GM19455 (cell line): ENCODE results near the gene NKAIN1.

Experiments used
- ATAC-seq: cut with Tn5 transposase; IDR thresholded peaks from one replicate; pipeline ENCODE4 v1.9.1; 2021; ENCODE audit not compliant: unreplicated experiment

NKAIN1 gene

DNA sequence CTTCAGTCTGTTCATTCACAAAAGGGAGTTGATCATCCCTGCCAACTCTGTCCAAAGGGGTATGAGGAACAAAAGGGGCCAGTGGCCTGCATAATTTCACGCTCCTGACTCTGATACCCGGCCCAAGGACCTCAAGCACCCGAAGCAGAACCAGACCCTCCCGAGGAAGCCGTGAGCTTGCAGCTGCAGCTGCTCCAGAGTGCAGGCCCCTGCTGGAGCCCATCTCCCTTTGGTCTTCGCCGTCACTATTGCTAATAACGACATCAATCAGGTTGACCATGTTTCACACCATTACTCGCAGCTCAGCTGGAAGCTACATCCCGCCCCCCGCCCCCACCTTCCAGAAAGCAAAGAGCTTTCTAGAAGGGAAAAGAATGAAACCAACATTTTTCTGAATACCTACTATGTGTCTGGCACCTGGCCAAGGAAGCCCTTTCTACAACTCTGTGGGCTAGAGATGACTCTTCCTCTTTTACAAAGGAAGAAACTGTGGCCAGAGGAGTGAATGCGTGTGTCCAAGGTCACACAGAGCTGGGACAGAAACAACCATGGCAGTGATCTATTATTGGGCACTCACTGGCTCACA lies 5.5 kb downstream of the NKAIN1 start:
- no peak for ATAC-seq

DNA sequence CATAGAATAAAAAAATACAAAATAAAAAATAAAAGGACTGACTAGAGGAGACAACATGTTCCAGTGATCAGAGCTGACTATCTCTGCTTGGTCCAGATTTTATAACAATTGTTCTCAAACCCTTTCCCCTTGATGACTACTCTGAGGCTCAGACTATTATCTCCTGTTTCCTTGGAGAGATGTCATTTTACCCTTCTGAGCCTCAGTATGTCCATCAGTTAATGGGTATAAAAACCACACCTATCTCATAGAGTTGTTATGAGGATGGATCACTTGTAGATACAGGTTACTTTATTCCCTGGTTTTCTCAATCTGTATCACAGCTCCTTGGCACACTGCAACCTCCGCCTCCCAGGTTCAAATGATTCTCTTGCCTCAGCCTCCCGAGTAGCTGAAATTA lies 7.0 kb downstream of the NKAIN1 start:
- ATAC-seq: no peak

DNA sequence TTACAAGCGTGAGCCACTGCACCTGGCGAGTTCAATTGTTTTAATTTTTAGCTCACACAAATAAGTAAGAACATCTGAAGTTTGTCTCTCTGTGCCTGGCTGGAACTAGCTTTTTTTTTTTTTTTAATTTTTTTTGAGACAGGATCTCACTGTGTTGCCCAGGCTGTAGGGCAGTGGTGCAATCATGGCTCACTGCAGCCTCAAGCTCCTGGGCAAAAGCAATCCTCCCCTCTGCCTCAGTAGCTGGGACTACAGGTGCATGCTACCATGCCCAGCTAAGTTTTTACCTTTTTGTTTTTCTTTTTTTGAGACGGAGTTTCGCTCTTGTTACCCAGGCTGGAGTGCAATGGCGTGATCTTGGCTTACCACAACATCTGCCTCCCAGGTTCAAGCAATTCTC lies 7.9 kb downstream of the NKAIN1 start:
- no peak for ATAC-seq

DNA sequence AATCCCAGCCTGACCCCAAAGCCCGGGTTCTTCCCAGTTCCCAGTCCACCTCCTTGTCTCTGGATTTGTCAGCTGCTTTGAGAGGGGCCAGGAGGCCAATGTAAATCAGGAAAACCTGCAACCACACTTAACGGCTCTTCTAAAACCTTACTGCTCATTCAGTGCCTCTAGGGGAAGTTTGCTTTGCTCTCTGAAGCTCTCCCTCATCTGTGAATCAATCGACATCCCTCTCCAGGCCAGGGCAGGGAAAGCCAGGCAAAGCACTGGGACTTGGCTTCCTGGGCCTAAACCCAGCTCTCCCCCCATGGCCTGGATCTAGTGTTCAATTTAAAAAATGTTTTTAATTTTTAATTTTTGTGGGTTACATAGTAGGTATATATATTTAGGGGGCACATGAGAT lies 9.3 kb downstream of the NKAIN1 start:
- ATAC-seq: no peak

DNA sequence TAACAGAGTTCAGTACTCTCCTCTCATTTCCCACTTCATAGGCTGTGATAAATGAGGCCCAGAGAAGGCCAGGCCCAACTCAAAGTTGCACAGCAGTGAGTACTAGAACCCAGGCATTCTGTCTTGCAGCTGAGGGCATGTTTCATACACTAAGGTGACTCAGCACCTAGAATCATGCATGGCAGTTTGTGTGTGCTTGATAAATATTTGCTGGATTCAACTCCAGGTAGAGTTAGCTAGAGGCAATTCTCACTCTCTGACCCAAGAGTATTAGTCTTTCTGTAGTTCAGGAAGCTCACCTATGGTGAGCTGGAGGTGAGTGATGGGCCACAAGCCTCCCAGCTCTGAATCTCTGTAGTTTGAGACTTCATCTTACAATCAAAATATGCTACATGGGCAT lies 10.7 kb downstream of the NKAIN1 start:
- no peak for ATAC-seq

DNA sequence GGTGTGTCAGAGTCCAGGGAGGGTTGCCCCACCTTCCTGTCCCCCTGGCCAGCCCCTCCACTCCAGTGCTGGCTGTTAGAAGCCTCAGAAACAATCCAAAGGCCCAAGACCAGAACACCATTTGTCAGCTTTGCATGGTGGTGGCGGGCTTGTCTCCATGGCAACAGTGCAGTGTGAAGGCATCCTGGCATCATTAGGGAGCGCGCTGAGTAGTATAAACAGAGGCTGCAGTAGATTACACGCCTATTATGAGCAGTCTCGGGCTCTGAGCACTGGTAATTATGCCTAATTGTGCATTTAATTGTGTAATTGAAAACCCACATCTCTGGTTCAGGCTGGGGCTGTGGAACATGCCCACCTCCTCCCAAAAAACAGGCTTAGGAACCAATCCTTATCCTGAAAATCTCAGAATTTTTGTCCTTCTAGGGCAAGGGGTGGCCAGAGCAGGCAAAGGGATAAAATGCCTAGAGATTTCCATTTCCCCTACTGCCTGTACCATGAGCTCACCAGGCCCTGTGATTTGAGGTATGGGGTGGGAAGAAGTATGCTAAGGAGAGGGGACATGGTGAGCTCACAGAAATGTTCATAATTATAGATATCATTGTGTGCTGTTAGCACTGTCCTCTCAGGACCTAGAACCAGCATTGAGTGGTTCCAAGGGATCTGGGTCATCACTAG lies 11.7 kb downstream of the NKAIN1 start:
- ATAC-seq: no peak

DNA sequence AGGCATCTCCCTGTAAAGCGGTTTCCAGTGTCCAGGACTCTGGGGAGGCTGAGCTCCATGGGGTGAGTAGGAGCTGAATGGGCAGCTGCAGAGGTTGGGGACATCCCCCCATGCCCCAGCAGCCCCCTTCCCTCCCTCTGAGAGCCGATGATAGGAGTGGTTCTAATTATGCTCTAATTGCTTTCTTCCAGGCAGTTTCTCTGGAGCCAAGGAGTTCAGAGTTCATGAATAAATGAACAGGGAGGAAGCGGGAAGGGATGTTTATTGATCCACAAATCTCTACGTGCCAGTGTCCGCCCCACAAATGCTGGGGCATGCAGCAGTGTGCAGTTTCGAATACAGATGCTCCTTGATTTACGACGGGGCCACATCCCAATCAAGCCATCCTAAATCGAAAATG lies 15.6 kb downstream of the NKAIN1 start:
- ATAC-seq: no peak

DNA sequence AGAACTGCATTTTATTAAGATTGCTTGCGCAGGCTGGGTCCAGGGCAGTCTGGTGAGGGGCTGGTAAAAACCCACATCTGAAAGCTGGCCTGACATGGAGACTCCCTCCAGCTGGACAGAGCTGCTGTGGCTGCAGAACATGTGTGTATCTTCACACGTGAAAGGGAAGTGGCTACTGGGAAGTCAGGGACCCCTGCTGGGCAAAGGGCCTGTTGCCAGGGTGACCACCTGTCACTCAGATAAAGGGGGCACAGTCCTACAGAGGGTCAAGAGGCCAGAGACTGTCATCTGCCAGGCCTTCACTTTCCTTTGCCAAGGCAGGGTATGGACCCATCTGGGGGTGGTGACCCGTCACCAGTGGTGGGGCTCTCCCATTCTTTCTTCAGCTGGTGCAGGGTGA lies 17.5 kb downstream of the NKAIN1 start:
- no peak for ATAC-seq

DNA sequence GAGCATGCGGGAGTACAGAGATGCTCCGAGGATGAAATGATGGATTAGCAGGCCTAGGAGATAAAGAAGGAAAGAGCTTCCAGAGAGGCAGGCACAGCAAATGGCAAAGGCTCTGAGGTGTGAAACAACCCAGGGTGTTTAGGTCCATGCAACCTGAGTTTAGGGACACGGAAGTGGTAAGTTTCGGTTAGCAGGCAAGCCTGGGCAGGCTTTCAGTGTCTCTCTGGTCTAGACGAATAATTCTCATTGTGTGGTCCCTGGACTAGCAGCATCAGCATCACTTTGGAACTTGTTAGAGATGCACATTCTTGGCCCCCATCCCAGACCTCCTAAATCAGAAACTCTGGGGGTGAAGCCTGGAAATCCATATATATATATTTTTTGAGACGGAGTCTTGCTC lies 18.6 kb downstream of the NKAIN1 start:
- ATAC-seq: no peak

DNA sequence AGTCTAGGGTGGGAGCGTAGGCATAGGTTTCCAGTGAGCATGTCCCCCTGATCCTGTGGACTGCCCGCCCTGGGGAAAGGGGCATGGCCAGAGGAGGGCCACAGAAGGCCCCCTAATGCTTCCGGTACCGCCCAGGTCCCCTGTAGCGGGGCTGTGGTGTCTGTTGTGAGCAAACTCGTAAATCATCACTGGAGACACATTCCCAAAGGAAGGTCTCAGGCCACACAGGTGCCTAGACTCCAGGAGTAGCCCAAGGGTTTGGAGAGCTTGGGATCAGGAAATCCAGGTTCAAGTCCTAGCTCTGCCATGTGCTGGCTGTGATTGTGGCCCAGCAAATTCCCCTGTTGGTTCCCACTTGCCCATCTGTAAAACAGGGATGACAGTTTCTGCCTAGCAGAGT lies 20.2 kb downstream of the NKAIN1 start:
- ATAC-seq: no peak

DNA sequence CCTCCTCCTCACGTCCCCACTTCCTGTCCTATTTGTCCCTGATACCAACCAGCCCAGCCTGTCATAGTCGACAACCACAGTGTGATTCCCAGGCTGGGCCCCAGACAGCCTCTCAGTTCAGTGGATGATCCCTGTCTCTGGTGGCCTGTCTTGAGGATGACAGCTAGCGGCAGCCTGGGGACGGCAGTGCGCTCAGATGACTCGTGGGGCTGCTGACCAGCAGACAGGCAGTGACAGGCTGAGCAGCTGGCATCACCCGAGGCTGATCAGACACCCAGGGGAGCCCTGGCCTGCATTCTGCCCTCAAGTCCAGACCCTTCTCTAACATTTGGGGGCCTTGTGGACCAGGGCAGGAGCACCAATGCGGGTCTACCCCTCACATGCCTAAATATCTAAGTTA lies 21.0 kb downstream of the NKAIN1 start:
- ATAC-seq: no peak

DNA sequence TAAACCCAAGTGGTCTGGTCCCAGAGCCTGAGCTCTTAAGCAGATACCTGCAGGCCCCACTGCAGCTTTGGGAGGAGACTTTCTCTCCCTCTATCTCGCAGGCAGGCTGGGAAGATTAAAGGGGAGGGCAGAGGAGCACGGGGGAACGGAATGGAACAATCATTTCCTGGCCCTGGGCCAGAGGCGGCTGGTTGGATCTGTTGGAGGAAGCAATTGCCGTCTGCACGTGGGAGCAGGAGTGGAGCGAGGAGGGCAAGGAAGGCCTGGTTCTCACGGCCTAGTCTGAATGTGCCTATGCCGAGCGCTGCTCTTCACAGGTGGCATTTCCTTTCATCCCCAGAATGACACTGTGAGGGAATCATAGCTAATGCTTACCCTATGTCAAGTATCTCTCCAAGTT lies 23.7 kb downstream of the NKAIN1 start:
- no peak for ATAC-seq

DNA sequence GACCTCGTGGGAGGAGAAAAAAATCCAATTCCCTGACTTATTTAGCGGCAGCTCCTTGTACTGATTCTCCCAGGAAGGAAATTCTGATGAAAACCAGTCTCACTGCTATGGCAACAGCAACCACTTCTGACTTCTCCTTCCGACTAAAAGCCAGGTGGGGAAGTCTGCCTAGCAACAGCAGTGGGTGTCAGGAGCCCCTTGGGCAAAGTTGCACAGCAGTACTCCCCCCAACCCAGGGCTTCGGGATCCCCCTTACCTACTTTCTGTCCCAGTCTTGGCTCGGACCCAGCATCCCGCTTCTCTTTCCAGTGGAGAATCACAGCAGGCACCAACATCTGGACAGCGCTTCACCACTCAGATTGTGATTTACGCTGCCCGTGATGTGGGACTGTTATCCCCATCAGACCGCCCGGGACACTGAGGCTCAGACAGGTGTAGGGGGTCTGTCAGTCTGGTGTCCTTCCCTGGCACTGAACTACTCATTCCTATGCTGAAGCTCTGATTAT lies 24.6 kb downstream of the NKAIN1 start:
- ATAC-seq: no peak

DNA sequence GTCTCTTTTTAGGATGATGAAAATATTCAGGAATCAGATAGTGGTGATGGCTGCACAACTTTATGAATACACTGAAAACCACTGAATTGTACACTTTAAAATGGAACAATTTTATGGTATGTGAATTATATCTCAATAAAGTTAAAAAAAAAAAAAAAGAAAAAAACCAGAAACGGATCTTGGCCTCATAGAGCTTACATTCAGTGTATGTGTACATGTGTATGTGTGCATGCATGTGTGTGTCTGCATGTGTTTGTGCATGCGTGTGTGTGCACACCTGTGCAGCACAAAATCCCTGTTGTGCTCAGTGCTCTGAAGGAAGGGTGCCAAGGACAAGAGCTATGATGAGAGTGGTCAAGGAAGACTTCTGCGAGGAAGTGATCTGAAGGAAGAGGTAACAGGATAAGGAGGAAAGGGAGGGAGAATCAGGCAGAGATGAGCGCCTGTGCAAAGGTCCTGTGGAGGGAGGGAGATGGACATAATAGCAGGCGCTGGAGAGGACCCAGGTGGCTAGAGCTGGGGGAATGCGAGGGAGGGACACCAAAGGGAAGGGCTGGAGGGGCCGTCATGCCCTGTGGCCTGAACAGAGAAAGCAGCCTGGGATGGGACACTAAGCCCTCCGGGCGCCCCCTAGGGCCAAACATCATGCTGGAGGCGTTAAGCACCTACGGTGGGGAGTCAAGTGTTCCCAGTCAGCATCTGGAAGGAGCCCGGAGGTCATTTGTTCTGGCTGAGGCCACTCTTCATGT lies 25.2 kb downstream of the NKAIN1 start:
- ATAC-seq: no peak

DNA sequence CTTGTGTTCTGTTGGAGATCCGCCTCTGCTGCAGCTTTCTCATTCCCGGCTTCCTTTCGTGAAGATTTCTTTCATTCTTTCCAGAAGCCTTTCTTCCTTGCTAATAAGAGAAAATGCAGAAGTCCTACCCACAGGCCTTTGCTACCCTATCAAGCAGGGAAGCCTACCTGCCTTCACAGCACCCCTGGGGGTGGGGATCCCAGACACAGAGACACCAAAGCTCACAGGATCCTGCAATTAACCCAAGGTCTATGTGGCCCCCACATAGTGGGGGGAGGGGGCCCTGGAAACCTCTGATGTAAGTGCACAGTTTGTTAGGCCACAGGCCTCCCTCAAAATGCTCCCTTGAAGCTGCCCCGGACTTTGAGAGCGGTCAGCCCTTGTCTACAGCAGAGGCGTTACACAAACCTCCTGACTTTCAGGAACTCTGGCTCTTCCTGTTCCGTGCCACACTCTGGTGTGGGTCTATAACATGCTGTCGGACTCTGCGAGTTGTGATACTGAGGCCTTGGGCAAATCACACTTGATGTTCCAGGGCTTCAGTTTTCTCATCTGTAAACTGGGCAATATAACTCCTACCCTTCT lies 31.2 kb downstream of the NKAIN1 start:
- ATAC-seq: no peak

DNA sequence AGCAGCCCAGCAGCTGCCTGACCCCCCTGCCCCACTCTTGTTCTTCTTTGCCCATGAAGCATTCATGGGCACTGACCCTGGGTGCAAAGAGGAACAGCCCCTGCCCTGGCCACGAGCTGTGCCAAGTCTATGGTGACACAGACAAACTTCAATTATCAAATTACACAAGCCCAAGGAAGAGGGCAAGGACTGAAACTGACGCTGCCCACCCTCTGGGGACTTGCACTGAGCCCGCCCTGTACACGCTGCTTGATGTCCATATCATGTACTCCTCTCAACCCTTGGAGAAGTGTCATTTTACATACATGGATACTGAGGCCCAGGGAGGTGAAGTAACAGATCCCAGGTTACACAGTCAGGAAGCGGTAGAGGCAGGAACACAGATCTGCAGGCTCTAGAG lies 32.1 kb downstream of the NKAIN1 start:
- no peak for ATAC-seq

DNA sequence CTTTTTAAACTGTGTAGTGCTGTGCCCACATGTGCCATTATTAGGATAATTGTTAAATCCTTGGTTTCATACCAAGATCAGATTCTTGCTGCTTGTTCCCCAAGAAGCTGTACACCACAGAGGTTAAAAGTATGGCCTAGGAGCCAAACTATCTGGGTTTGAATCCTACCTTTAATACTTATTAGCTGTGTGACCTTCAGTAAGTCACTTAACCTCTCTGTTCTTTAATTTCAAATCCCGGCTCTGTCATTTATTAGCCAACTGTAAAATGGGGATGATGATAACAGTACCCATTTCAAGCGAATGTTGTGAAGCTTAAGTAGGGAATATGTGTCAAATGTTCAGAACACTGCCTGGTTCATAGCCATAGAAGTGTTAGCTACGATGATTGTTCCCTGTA lies 32.6 kb downstream of the NKAIN1 start:
- no peak for ATAC-seq

DNA sequence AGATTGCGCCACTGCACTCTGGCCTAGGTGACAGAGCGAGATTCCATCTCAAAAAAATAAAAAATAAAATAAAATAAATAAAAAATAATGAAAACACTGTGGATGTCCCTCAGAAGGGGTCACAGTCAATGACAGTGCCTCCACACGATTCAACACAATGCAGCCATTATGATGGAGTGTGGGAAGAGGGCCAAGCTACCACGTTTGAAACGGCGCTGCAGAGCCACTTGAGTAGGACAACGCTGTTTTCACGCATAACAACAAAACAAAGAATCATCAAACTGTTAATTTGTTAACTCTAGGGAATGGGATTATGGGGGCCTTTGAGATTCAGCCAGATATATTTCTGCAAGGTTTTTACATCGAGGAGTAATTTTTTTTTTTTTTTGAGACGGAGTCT lies 36.5 kb downstream of the NKAIN1 start:
- ATAC-seq: no peak

DNA sequence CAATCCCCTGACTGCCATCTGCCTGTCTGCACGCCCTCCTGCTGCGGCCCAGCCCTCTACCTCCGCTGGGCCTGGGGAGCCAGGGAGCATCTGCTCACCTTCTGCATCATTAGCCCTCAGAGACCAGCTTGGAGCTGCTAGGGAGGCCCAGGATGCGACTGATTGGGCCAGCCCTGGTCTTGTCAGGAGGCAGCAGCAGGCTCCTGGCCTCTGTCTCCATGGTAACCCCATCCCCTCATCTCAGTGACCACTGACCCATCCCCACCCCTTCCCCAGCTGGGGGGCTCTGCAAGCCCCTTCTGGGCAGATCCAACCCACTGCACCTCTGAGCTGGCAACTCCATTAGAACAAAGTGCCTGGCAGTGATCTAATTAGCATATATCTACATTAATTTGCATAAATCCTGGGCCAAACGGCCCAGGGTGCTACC lies 37.7 kb downstream of the NKAIN1 start:
- no peak for ATAC-seq

DNA sequence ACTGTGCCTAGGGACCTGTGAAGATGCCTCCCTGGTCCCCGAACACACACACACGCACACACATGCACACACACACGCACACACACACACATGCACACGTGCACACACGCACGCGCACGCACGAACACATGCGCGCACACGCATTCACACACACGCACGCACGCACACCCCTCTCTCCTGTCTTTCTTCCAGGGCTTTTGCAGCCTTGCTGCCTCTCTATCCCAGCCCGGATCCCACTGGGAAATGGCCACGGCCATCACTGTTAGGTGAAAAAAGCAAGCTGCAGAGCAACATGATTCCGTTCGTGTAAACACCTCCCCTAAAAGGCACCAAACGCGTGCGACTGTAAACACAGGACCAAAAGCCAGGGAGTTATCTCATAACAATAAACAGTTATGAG lies 39.7 kb downstream of the NKAIN1 start:
- no peak for ATAC-seq

DNA sequence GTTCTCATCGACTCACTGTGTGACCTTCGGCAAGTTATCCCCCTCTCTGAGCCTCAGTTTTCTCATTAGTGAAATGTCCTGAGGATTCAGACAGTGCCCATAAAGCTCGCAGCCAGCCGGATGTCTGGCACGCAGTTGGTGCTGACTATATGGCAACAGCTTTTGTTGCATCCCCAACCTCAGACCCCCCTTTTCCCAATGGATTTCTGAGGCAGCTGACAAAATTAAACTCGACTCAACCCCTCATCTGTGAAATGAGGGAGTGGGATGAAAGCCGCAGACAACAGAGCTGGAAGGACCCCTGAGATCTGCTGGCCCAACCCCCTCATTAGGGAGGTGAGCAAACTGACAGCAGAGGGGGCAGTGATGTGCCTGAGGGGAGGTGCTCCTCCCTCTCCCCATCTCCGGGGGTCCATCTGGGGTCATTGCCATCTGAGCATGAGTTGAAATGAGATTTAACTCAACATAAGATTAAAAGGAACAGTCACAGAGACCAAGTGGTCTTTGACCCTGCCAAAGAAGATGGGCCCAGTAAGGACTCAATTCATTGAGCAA lies 40.4 kb downstream of the NKAIN1 start:
- no peak for ATAC-seq

DNA sequence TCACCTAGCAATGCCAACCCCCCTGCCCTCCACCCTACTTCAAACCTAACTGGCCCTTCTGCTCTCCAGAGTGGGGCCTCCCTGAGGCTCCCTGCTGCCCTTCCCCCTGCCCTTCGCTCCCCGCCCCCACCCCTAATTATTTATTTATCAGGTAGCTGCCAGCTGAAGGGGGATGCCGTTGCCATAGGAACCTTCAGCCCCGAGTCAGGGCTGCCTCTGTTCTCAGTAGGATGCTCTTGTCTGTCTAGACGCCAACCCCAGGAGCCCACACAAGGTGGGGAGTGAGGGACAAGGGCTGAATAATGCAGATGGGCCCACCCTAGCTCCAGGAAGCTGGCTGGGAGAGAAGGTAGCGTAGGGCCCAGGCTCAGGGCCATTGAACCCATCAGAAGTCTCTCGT lies 41.1 kb downstream of the NKAIN1 start:
- no peak for ATAC-seq
